Skeletal muscle tissue (tissue), 4 donors: ENCODE data around the gene SP4. TPM values are rescaled to one million over a fixed set of nuclear protein-coding genes. Genes with fewer than 3 reads are reported as not detected.

ENCODE experiments used
- H3K27ac ChIP-seq: one replicate; pipeline ENCODE4 v1.7.0; 2013; ENCODE audit warnings: mild to moderate bottlenecking, low read depth, low read length, inconsistent platforms
- H3K27me3 ChIP-seq, 3 donors: one replicate each; pipeline ENCODE4 v1.7.0; 2013; ENCODE audit warnings: low read length in 3 of 3; ENCODE audit not compliant: control insufficient read depth in 3 of 3, insufficient read depth in 3 of 3
- H3K36me3 ChIP-seq, 3 donors: one replicate each; pipeline ENCODE4 v1.7.0; 2013; ENCODE audit warnings: low read length in 3 of 3; ENCODE audit not compliant: control insufficient read depth in 3 of 3, insufficient read depth in 3 of 3
- H3K4me1 ChIP-seq, 3 donors: one replicate each; pipeline ENCODE4 v1.7.0; 2013; ENCODE audit warnings: low read length in 3 of 3, mild to moderate bottlenecking in 3 of 3; ENCODE audit not compliant: control insufficient read depth in 3 of 3, insufficient read depth in 3 of 3
- H3K4me3 ChIP-seq, 3 donors: one replicate each; pipeline ENCODE4 v1.7.0; 2013; ENCODE audit warnings: low read length in 3 of 3
- H3K9ac ChIP-seq, 3 donors: one replicate each; pipeline ENCODE4 v1.7.0; 2013; ENCODE audit warnings: low read length in 3 of 3, mild to moderate bottlenecking in 3 of 3, moderate library complexity in 2 of 3, low read depth in 1 of 3
- H3K9me3 ChIP-seq, 3 donors: one replicate each; pipeline ENCODE4 v1.7.0; 2013; ENCODE audit warnings: low read length in 3 of 3; ENCODE audit not compliant: control insufficient read depth in 3 of 3
- total RNA-seq: library from RNA; depleted of rRNA; stranded (reverse); fragments of >200 nt; gene quantifications from one replicate; pipeline ENCODE4 v1.2.3, GENCODE V29; 2014
- donor health status: Osteomylitis.

SP4 gene
- total RNA-seq, 1 donor from 2014 or later: 8.9 TPM

GRCh38 chr7:21414795-21415393, 13.0 kb upstream of the SP4 start:
- Histone ChIP-seq H3K4me1 (no peaks in the 10 kb centered on the region), H3K27ac (no peak overlapping the region), H3K36me3 (no peaks in the 10 kb centered on the region), H3K27me3 (no peaks in the 10 kb centered on the region), H3K9me3 (no peaks in the 10 kb centered on the region), H3K4me3 (no peak overlapping the region), H3K9ac (no peak overlapping the region)

- H3K27ac ChIP-seq: no peak overlapping the region
- no peak overlapping the region for H3K4me3 ChIP-seq
- no peaks in the 10 kb centered on the region for H3K36me3 ChIP-seq
Observed at GRCh38 chr7:21417647-21418046, 10.2 kb upstream of the SP4 start.

DNA sequence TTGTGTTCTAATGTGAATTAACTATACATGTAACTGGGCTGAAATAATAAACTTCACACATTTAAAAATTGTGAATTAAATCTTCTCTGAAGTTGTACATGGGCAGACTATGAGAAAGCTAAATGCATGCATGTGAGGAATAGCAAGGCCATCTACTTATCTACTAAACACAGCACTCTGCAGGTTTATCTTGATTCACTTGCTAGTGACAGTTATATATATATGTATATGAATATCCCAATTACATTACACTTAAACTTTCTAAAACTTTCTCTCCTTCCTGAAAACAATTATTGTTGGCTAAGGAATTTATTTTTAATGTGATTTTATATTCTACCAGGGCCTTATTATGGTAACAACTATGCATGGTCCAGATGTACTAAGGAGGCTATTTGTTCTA, 5.1 kb upstream of the SP4 start:
- H3K27ac ChIP-seq: no peak overlapping the region
- no peak overlapping the region for H3K4me3 ChIP-seq
- no peak overlapping the region for H3K9ac ChIP-seq
- peaks cover 7 to 9% (median 7%) of the 10 kb centered on the region in 3 donors for H3K4me1 ChIP-seq
- H3K9me3 ChIP-seq: no peaks in the 10 kb centered on the region
- H3K27me3 ChIP-seq: no peaks in the 10 kb centered on the region
- H3K36me3 ChIP-seq: no peaks in the 10 kb centered on the region

More at GRCh38 chr7:21417647-21418046, 10.2 kb upstream of the SP4 start:
- no peaks in the 10 kb centered on the region for H3K9me3 ChIP-seq
- H3K4me1 ChIP-seq: no peaks in the 10 kb centered on the region
- H3K27me3 ChIP-seq: no peaks in the 10 kb centered on the region
- no peak overlapping the region for H3K9ac ChIP-seq

DNA sequence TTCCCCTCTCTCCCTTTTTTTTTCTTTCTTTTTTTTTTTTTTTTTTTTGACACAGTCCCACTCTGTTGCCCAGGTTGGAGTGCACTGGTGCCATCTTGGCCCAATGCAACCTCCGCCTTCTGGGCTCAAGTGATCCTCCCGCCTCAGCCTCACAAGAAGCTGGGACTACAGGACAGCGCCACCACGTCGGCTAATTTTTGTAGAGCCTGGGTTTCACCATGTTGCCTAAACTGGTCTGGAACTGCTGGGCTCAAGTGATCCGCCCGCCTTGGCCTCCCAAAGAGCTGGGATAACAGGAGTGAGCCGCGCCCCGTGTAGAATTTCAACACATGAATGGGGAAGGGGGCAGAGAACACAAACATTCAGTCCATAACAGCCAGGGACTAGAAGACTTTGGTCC, 2.6 kb upstream of the SP4 start:
- no peak overlapping the region for H3K9ac ChIP-seq
- no peaks in the 10 kb centered on the region for H3K27me3 ChIP-seq
- H3K4me1 ChIP-seq: peaks cover 17 to 23% (median 18%) of the 10 kb centered on the region in 3 donors
- H3K36me3 ChIP-seq: no peaks in the 10 kb centered on the region
- no peak overlapping the region for H3K4me3 ChIP-seq
- H3K27ac ChIP-seq: no peak overlapping the region
- H3K9me3 ChIP-seq: no peaks in the 10 kb centered on the region

DNA sequence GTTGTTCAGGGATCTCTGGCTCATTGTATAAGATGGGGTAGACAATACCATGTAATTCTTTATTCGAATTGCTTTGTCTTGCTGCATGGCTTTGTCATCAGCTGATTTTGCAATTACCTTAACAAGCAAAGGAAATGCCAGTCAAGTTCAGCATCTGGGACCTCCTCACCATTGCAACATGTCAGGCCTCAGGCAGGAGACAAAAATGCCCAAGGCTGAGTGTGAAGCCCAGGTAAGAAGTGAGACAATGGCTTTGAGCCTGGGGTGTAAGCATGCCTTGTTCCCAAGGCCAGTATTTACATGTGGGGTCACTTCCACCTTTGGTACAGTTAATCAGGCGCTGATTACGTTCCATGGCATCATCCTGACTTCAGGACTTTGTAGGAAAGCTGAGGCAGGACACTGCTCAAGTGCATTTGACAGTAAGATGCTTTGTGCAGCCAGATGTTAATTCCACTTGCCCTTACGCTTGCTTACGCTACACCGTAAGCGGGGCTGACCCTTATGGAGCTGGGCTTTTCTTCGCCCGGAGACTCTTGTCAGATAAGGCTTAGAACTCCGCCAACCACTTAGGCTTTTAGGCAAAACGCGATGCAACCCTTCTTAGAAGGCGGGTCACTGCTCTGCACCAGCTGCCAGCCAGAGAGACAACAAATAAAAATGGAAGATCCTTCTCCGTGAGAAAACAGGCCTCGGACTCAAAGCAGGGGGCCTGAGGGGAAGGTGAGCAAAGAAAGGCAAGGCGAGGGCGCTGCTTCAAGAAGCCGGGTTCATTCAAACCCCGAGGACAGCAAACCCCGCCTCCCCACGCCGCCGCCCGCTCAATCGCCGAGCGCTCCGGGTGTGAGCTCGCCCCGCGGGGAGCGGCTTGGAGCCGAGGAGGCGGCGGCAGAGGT, 1.3 kb upstream of the SP4 start:
- H3K4me3 ChIP-seq: peak overlapping the region; percentile 79 to 85 (median 81)
- H3K27me3 ChIP-seq: no peaks in the 10 kb centered on the region
- H3K27ac ChIP-seq: peak overlapping the region; percentile 98
- H3K4me1 ChIP-seq: peaks cover 23 to 29% (median 25%) of the 10 kb centered on the region in 3 donors
- peak overlapping the region; percentile 72 to 96 (median 77) for H3K9ac ChIP-seq
- H3K9me3 ChIP-seq: no peaks in the 10 kb centered on the region
- H3K36me3 ChIP-seq: no peaks in the 10 kb centered on the region

- Histone ChIP-seq H3K9me3 (no peaks in the 10 kb centered on the region), H3K36me3 (no peaks in the 10 kb centered on the region), H3K4me1 (peaks cover 23 to 29% (median 25%) of the 10 kb centered on the region in 3 donors), H3K27me3 (no peaks in the 10 kb centered on the region), H3K27ac (peak overlapping the region; percentile 98), H3K4me3 (peak overlapping the region; percentile 86 to 92 (median 89)), H3K9ac (peak overlapping the region; percentile 84 to 96 (median 88))
Observed at GRCh38 chr7:21427182-21427870, 557 bp upstream of the SP4 start.

DNA sequence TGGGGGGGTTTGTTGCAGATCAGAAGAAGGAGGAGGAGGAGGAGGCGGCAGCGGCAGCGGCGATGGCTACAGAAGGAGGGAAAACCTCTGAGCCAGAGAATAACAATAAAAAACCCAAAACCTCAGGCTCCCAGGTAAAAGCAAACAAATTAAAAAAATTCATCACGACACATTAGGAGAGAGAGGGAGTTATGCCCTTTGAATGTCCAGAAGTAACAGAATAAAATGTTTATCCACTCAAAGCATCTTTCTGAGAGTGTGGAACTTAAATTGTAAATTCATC, 717 bp downstream of the SP4 start:
- no peaks in the 10 kb centered on the region for H3K27me3 ChIP-seq
- H3K27ac ChIP-seq: peak overlapping the region; percentile 98
- H3K9me3 ChIP-seq: no peaks in the 10 kb centered on the region
- H3K36me3 ChIP-seq: no peaks in the 10 kb centered on the region
- peak overlapping the region; percentile 57 to 77 (median 77) for H3K9ac ChIP-seq
- H3K4me1 ChIP-seq: peaks cover 23 to 29% (median 25%) of the 10 kb centered on the region in 3 donors
- H3K4me3 ChIP-seq: peak overlapping the region; percentile 75 to 79 (median 77)

DNA sequence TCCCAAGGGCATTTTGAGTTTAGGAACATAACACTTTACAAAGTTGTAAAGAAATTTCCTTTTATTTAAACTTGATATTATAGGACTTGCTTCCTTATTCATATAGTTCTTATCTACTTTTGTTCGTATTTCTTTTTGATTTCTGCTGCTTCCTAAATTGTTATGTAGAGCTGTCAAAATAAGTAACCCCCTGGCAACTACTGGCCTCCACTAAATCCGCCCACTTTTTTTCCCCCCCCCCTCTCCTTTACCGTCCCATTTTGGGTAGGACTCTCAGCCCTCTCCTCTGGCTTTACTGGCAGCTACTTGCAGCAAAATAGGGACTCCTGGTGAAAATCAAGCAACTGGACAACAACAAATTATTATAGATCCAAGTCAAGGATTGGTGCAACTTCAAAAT, 1.1 kb downstream of the SP4 start:
- H3K9ac ChIP-seq: peak overlapping the region in 1 of 3 donors; percentile 77
- H3K4me1 ChIP-seq: peaks cover 23 to 29% (median 25%) of the 10 kb centered on the region in 3 donors
- H3K27ac ChIP-seq: peak overlapping the region; percentile 98
- H3K27me3 ChIP-seq: no peaks in the 10 kb centered on the region
- no peaks in the 10 kb centered on the region for H3K36me3 ChIP-seq
- peak overlapping the region; percentile 75 to 79 (median 77) for H3K4me3 ChIP-seq
- H3K9me3 ChIP-seq: no peaks in the 10 kb centered on the region

GRCh38 chr7:21429786-21430574, 2.1 kb downstream of the SP4 start:
- Histone ChIP-seq H3K36me3 (no peaks in the 10 kb centered on the region), H3K4me3 (peak overlapping the region in 2 of 3 donors; percentile 41 to 52), H3K4me1 (peaks cover 25 to 29% (median 25%) of the 10 kb centered on the region in 3 donors), H3K27ac (no peak overlapping the region), H3K9ac (peak overlapping the region in 1 of 3 donors; percentile 17), H3K9me3 (no peaks in the 10 kb centered on the region), H3K27me3 (no peaks in the 10 kb centered on the region)
